ENCODE measurements around the gene OPN4.

The OPN4 gene

GRCh38 chr10:86648704-86649427, 5.5 kb upstream of the OPN4 start:
- peak; percentile 69 for DNase-seq

GRCh38 chr10:86649471-86650150, 4.7 kb upstream of the OPN4 start:
- DNase-seq: no peak

GRCh38 chr10:86650151-86650550, 4.2 kb upstream of the OPN4 start:
- DNase-seq: no peak

- no peak for DNase-seq
Observed at GRCh38 chr10:86651021-86651471, 3.3 kb upstream of the OPN4 start.

GRCh38 chr10:86651631-86652331, 2.6 kb upstream of the OPN4 start:
- DNase-seq: no peak

- DNase-seq: no peak
Observed at GRCh38 chr10:86652361-86653202, 1.8 kb upstream of the OPN4 start.

GRCh38 chr10:86653379-86653778, 968 bp upstream of the OPN4 start:
- DNase-seq: no peak

- no peak for DNase-seq
Observed at GRCh38 chr10:86653987-86654386, 360 bp upstream of the OPN4 start.

GRCh38 chr10:86655173-86655540, 810 bp downstream of the OPN4 start:
- DNase-seq: no peak

GRCh38 chr10:86655596-86655995, 1.2 kb downstream of the OPN4 start:
- no peak for DNase-seq

- DNase-seq: no peak
Observed at GRCh38 chr10:86657011-86657395, 2.7 kb downstream of the OPN4 start.

GRCh38 chr10:86657396-86658011, 3.2 kb downstream of the OPN4 start:
- no peak for DNase-seq

GRCh38 chr10:86658261-86658741, 4.0 kb downstream of the OPN4 start:
- no peak for DNase-seq

GRCh38 chr10:86658751-86659150, 4.4 kb downstream of the OPN4 start:
- DNase-seq: no peak

- DNase-seq: no peak
Observed at GRCh38 chr10:86659161-86659691, 4.9 kb downstream of the OPN4 start.

- no peak for DNase-seq
Observed at GRCh38 chr10:86659721-86660453, 5.5 kb downstream of the OPN4 start.

GRCh38 chr10:86661161-86662025, 7.0 kb downstream of the OPN4 start:
- no peak for DNase-seq

GRCh38 chr10:86662186-86663045, 8.1 kb downstream of the OPN4 start:
- no peak for DNase-seq

- DNase-seq: no peak
Observed at GRCh38 chr10:86663046-86663345, 8.6 kb downstream of the OPN4 start.

Measured in NCI-H446 treated with DMSO at 0.1 percent for 48 hours (cell line).